BJ (cell line): ENCODE results near the gene DPP7. TPM values are rescaled to one million over a fixed set of nuclear protein-coding genes. Genes with fewer than 3 reads are reported as not detected.
A peak's percentile ranks its signal among the peaks of the same experiment; 100 is the strongest.

Experiments used
- CTCF ChIA-PET: fragments of 350-600 bp; formaldehyde crosslinking; extraction: SDS; loops from one replicate; lab custom pipeline; 2021; ENCODE audit warnings: antibody characterized with exemption, inconsistent platforms; lab: Yijun Ruan, JAX
- POLR2A ChIA-PET: fragments of 300-600 bp; sonication (Branson Sonifier 250); formaldehyde crosslinking; extraction: SDS; loops from one replicate; lab custom pipeline; 2021; ENCODE audit warnings: antibody characterized with exemption; lab: Charles Lee
- DNase-seq: peaks from one replicate; pipeline ENCODE4 v3.0.0-alpha.2; 2011; ENCODE audit warnings: low read depth
- H3K27me3 ChIP-seq: 2 replicates; pipeline ENCODE4 v1.6.0; 2011; ENCODE audit warnings: low read length; ENCODE audit not compliant: control insufficient read depth, insufficient read depth
- H3K36me3 ChIP-seq: 2 replicates; pipeline ENCODE4 v1.5.1; 2011; ENCODE audit warnings: low read length; ENCODE audit not compliant: control insufficient read depth, insufficient read depth
- H3K4me3 ChIP-seq: 2 replicates; pipeline ENCODE4 v1.5.1; 2011; ENCODE audit warnings: low read depth, mild to moderate bottlenecking, control low read depth, low read length
- CTCF ChIP-seq: IDR thresholded peaks from 2 replicates; pipeline ENCODE4 v1.5.1; 2011; ENCODE audit warnings: low read depth, mild to moderate bottlenecking, control low read depth, inconsistent platforms, low read length, moderate library complexity; ENCODE audit not compliant: insufficient read depth
- polyA plus RNA-seq: library from polyadenylated mRNA; depleted of rRNA; stranded (reverse); fragments of >200 nt; gene quantifications from 2 replicates; pipeline ENCODE4 v1.2.3, GENCODE V29; 2011

Gene DPP7
- polyA plus RNA-seq, 1 experiment, result 94.4 TPM

GRCh38 chr9:137075275-137075775, 39.2 kb downstream of the DPP7 start:
- Histone ChIP-seq H3K36me3 (peaks cover 12% of the 10 kb centered on the region), H3K27me3 (no peaks in the 10 kb centered on the region), H3K4me3 (no peak overlapping the region)
- no peak for DNase-seq
- ChIA-PET CTCF (interaction anchor here (0.6 to 7.7 kb wide), 4 partner anchors 9 to 46 kb away, joined by 3 to 69 read pairs (median 6); no protein-coding TSS in a partner anchor), POLR2A (no interaction called here)
- TF ChIP-seq CTCF, result no peak

GRCh38 chr9:137074657-137075274, 39.8 kb downstream of the DPP7 start:
- H3K27me3 ChIP-seq, result no peaks in the 10 kb centered on the region
- no peak for DNase-seq
- H3K4me3 ChIP-seq, result no peak overlapping the region
- no peak for TF ChIP-seq CTCF
- H3K36me3 ChIP-seq, result peaks cover 9% of the 10 kb centered on the region
- ChIA-PET CTCF (interaction anchor here (1.2 to 7.7 kb wide), 2 partner anchors 9 to 39 kb away, joined by 3 to 69 read pairs; no protein-coding TSS in a partner anchor), POLR2A (no interaction called here)

- Histone ChIP-seq H3K27me3 (no peaks in the 10 kb centered on the region), H3K36me3 (peaks cover 3% of the 10 kb centered on the region; the same call in 1 of the 2 replicates), H3K4me3 (no peak overlapping the region)
- no peak for TF ChIP-seq CTCF
- CTCF ChIA-PET, result interaction anchor here (2.1 kb wide), 1 partner anchor 45 kb away, joined by 7 read pairs; no protein-coding TSS in a partner anchor
- DNase-seq, result no peak
- POLR2A ChIA-PET, result no interaction called here
Observed at GRCh38 chr9:137073992-137074399, 40.5 kb downstream of the DPP7 start.

GRCh38 chr9:137071282-137071681, 43.3 kb downstream of the DPP7 start:
- no peak for TF ChIP-seq CTCF
- ChIA-PET CTCF (interaction anchor here (0.9 to 9.4 kb wide), 11 partner anchors 10 to 285 kb away, joined by 3 to 153 read pairs (median 9); partner anchors contain the start of genes AJM1, MAN1B1, NPDC1 and RNF224), POLR2A (no interaction called here)
- Histone ChIP-seq H3K36me3 (no peaks in the 10 kb centered on the region), H3K4me3 (no peak overlapping the region), H3K27me3 (no peaks in the 10 kb centered on the region)
- DNase-seq, result no peak

- H3K27me3 ChIP-seq, result no peaks in the 10 kb centered on the region
- POLR2A ChIA-PET, result interaction anchor here (0.6 to 0.7 kb wide), 2 partner anchors 43 to 240 kb away, joined by 3 to 6 read pairs; no protein-coding TSS in a partner anchor
- CTCF ChIA-PET, result interaction anchor here (0.9 to 9.4 kb wide), 13 partner anchors 10 to 285 kb away, joined by 3 to 153 read pairs (median 5); partner anchors contain the start of genes AJM1, MAN1B1, NPDC1 and RNF224
- peak overlapping the region; percentile 39 for H3K4me3 ChIP-seq
- H3K36me3 ChIP-seq, result no peaks in the 10 kb centered on the region
- no peak for DNase-seq
- no peak for TF ChIP-seq CTCF
Observed at GRCh38 chr9:137070906-137071275, 43.6 kb downstream of the DPP7 start.
